SU-DHL-6 (cell line): ENCODE results near the gene PPP2R5D.
A peak's percentile ranks its signal among the peaks of the same experiment; 100 is the strongest.

ENCODE experiments used
- H2AFZ ChIP-seq: fragments of 200-600 bp; sonication (generic); 2 replicates; pipeline ENCODE4 v1.6.1; 2014; ENCODE audit warnings: low read depth, mild to moderate bottlenecking, moderate library complexity, mixed read lengths, antibody characterized with exemption, low read length; ENCODE audit not compliant: severe bottlenecking
- H3F3A ChIP-seq: fragments of 200-600 bp; shearing (Covaris generic); 2 replicates; pipeline ENCODE4 v1.6.0; 2016; ENCODE audit warnings: antibody characterized with exemption, mild to moderate bottlenecking; ENCODE audit not compliant: insufficient read depth
- H3K27ac ChIP-seq: fragments of 200-600 bp; sonication (generic); 2 replicates; pipeline ENCODE4 v1.5.1; 2016; ENCODE audit warnings: low read depth, mild to moderate bottlenecking, low read length, moderate library complexity, mixed read lengths
- H3K27me3 ChIP-seq: fragments of 200-600 bp; sonication (generic), shearing (Covaris generic); 2 replicates; pipeline ENCODE4 v1.6.0; 2014; ENCODE audit warnings: mild to moderate bottlenecking, low read length
- H3K36me3 ChIP-seq: fragments of 200-600 bp; sonication (generic); 2 replicates; pipeline ENCODE4 v1.6.1; 2014; ENCODE audit warnings: mild to moderate bottlenecking, low read length, mixed read lengths
- H3K4me2 ChIP-seq: fragments of 300-600, 200-600 bp; shearing (Covaris generic), sonication (generic); 2 replicates; pipeline ENCODE4 v1.6.0; 2014; ENCODE audit warnings: low read length, low read depth, mild to moderate bottlenecking; ENCODE audit not compliant: poor library complexity, severe bottlenecking
- H3K4me3 ChIP-seq: fragments of 200-600 bp; sonication (generic); 2 replicates; pipeline ENCODE4 v1.5.1; 2014; ENCODE audit warnings: antibody characterized with exemption, low read length, mild to moderate bottlenecking, mixed read lengths; ENCODE audit not compliant: insufficient read depth, poor library complexity, severe bottlenecking
- H3K79me2 ChIP-seq: fragments of 200-600 bp; sonication (generic); 2 replicates; pipeline ENCODE4 v1.6.1; 2014; ENCODE audit warnings: mild to moderate bottlenecking, low read length, moderate library complexity; ENCODE audit not compliant: insufficient read depth
- H3K9ac ChIP-seq: fragments of 200-600 bp; sonication (generic); 2 replicates; pipeline ENCODE4 v1.7.0; 2014; ENCODE audit warnings: mild to moderate bottlenecking, low read length
- H3K9me2 ChIP-seq: fragments of 200-600 bp; sonication (generic); replicated peaks from 2 replicates; pipeline ENCODE4 v1.6.1; 2014; ENCODE audit warnings: low read length; ENCODE audit not compliant: insufficient read depth
- H3K9me3 ChIP-seq: fragments of 200-600 bp; sonication (generic); 2 replicates; pipeline ENCODE4 v1.6.1; 2014; ENCODE audit warnings: low read length, mixed read lengths; ENCODE audit not compliant: insufficient read depth
- H4K20me1 ChIP-seq: fragments of 200-600 bp; sonication (generic); 2 replicates; pipeline ENCODE4 v1.6.1; 2014; ENCODE audit warnings: low read depth, mild to moderate bottlenecking, antibody characterized with exemption, low read length, moderate library complexity, mixed read lengths
- EZH2phosphoT487 ChIP-seq: fragments of 200-600 bp; sonication (generic), shearing (Covaris generic); conservative IDR thresholded peaks from 2 replicates; pipeline ENCODE4 v1.6.1; 2018; ENCODE audit warnings: mild to moderate bottlenecking, antibody characterized with exemption, low read length, moderate library complexity, mixed read lengths
- TF ChIP-seq, protein P1 (sequence below): fragments of 200-600 bp; sonication (generic); IDR thresholded peaks from one replicate; pipeline ENCODE4 v1.5.1; 2017; ENCODE audit warnings: antibody characterized with exemption, mild to moderate bottlenecking, low read length, moderate library complexity; ENCODE audit not compliant: insufficient read depth, poor library complexity, severe bottlenecking

The PPP2R5D gene

GRCh38 chr6:42973926-42974325 is 10.4 kb upstream of the PPP2R5D start:
- no peaks in the 10 kb centered on the region for H4K20me1 ChIP-seq
- no peaks in the 10 kb centered on the region for H3K27me3 ChIP-seq
- no peaks in the 10 kb centered on the region for H3K9me3 ChIP-seq
- H3K4me2 ChIP-seq, result no peak overlapping the region
- H3F3A ChIP-seq, result peaks cover 11% of the 10 kb centered on the region; the same call in 1 of the 2 replicates
- H3K4me3 ChIP-seq, result no peak overlapping the region
- H3K79me2 ChIP-seq, result peaks cover 38% of the 10 kb centered on the region
- no peak overlapping the region for H2AFZ ChIP-seq
- H3K9ac ChIP-seq, result no peak overlapping the region
- no peak overlapping the region for H3K27ac ChIP-seq
- no peak for TF ChIP-seq EZH2phosphoT487
- TF ChIP-seq, protein P1, sequence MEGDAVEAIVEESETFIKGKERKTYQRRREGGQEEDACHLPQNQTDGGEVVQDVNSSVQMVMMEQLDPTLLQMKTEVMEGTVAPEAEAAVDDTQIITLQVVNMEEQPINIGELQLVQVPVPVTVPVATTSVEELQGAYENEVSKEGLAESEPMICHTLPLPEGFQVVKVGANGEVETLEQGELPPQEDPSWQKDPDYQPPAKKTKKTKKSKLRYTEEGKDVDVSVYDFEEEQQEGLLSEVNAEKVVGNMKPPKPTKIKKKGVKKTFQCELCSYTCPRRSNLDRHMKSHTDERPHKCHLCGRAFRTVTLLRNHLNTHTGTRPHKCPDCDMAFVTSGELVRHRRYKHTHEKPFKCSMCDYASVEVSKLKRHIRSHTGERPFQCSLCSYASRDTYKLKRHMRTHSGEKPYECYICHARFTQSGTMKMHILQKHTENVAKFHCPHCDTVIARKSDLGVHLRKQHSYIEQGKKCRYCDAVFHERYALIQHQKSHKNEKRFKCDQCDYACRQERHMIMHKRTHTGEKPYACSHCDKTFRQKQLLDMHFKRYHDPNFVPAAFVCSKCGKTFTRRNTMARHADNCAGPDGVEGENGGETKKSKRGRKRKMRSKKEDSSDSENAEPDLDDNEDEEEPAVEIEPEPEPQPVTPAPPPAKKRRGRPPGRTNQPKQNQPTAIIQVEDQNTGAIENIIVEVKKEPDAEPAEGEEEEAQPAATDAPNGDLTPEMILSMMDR, result no peak
- peaks cover 5% of the 10 kb centered on the region; the same call in 1 of the 2 replicates for H3K36me3 ChIP-seq
- H3K9me2 ChIP-seq, result no peaks in the 10 kb centered on the region

- Histone ChIP-seq H4K20me1 (no peaks in the 10 kb centered on the region), H3K4me3 (no peak overlapping the region), H3K27me3 (no peaks in the 10 kb centered on the region), H3F3A (peaks cover 11% of the 10 kb centered on the region; the same call in 1 of the 2 replicates), H3K27ac (no peak overlapping the region), H3K79me2 (peaks cover 38% of the 10 kb centered on the region), H3K9me2 (no peaks in the 10 kb centered on the region), H3K9ac (no peak overlapping the region), H3K4me2 (no peak overlapping the region), H3K36me3 (peaks cover 5% of the 10 kb centered on the region; the same call in 1 of the 2 replicates), H2AFZ (no peak overlapping the region), H3K9me3 (no peaks in the 10 kb centered on the region)
- TF ChIP-seq, protein P1, result no peak
Measured at GRCh38 chr6:42974919-42975505, 9.4 kb upstream of the PPP2R5D start.

DNA sequence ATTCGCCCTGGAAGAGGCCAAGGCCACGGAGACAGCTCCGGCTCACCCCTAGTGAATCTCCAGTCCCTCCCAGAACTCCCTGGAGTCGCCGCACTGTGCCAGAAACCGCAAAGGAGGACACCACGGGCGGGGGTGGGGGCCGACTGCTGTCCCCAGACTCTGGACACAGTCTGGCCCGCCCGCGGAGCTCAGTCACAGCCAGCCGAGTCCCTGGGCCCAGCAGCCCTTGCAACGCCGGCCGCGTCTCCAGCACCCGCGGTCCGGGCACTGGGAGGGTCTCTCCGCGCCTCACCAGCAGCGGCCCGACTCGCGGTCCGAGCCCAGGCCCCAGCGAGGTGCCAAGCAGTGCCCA is 5.9 kb upstream of the PPP2R5D start:
- Histone ChIP-seq H4K20me1 (no peaks in the 10 kb centered on the region), H3K27ac (peak overlapping the region; percentile 58), H3K9me2 (no peaks in the 10 kb centered on the region), H3K4me2 (peak overlapping the region; percentile 84), H3K27me3 (no peaks in the 10 kb centered on the region), H3K79me2 (peaks cover 38% of the 10 kb centered on the region), H2AFZ (peak overlapping the region; percentile 80), H3K9me3 (no peaks in the 10 kb centered on the region), H3K36me3 (peaks cover 5% of the 10 kb centered on the region; the same call in 1 of the 2 replicates), H3K9ac (peak overlapping the region; percentile 85), H3F3A (peaks cover 19% of the 10 kb centered on the region), H3K4me3 (peak overlapping the region; percentile 75)
- TF ChIP-seq, protein P1, result no peak
- no peak for TF ChIP-seq EZH2phosphoT487
